Body of pancreas (tissue), 4 donors: ENCODE measurements around the gene PILRA.
"Not testable (repeated sequence)": the region's sequence is repeated elsewhere in the genome, so short reads cannot be mapped to it uniquely, and the experiment has no call there.

Experiments used
- POLR2A ChIP-seq, 3 donors: fragments of 450-650 bp; IDR thresholded peaks; one replicate each; pipeline ENCODE4 v1.6.1; 2016; ENCODE audit warnings: antibody characterized with exemption in 3 of 3, mild to moderate bottlenecking in 2 of 3
- TF ChIP-seq, protein P1 (sequence below), 7 experiments: fragments of 450-650 bp in 4 of 7; fragments of 200-600 bp in 3 of 7; sonication (generic) in 3 of 7; IDR thresholded peaks; one replicate each; pipeline ENCODE4 v1.5.1; 2016 to 2019; ENCODE audit warnings: antibody characterized with exemption in 7 of 7

- not testable (repeated sequence) for TF ChIP-seq POLR2A (IDR thresholded peaks at IDR 0.05)
- TF ChIP-seq, protein P1, sequence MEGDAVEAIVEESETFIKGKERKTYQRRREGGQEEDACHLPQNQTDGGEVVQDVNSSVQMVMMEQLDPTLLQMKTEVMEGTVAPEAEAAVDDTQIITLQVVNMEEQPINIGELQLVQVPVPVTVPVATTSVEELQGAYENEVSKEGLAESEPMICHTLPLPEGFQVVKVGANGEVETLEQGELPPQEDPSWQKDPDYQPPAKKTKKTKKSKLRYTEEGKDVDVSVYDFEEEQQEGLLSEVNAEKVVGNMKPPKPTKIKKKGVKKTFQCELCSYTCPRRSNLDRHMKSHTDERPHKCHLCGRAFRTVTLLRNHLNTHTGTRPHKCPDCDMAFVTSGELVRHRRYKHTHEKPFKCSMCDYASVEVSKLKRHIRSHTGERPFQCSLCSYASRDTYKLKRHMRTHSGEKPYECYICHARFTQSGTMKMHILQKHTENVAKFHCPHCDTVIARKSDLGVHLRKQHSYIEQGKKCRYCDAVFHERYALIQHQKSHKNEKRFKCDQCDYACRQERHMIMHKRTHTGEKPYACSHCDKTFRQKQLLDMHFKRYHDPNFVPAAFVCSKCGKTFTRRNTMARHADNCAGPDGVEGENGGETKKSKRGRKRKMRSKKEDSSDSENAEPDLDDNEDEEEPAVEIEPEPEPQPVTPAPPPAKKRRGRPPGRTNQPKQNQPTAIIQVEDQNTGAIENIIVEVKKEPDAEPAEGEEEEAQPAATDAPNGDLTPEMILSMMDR (IDR thresholded peaks at IDR 0.05): not testable (repeated sequence)
Measured at GRCh38 chr7:100439244-100439643, 66.0 kb downstream of the PILRA start.
